ENCODE data around the gene NPEPL1. TPM values are rescaled to one million over a fixed set of nuclear protein-coding genes. Genes with fewer than 3 reads are reported as not detected.

Gene NPEPL1
- total and polyA plus RNA-seq, 8 donors: 25.1 to 44.4 (median 33.3) TPM

DNA sequence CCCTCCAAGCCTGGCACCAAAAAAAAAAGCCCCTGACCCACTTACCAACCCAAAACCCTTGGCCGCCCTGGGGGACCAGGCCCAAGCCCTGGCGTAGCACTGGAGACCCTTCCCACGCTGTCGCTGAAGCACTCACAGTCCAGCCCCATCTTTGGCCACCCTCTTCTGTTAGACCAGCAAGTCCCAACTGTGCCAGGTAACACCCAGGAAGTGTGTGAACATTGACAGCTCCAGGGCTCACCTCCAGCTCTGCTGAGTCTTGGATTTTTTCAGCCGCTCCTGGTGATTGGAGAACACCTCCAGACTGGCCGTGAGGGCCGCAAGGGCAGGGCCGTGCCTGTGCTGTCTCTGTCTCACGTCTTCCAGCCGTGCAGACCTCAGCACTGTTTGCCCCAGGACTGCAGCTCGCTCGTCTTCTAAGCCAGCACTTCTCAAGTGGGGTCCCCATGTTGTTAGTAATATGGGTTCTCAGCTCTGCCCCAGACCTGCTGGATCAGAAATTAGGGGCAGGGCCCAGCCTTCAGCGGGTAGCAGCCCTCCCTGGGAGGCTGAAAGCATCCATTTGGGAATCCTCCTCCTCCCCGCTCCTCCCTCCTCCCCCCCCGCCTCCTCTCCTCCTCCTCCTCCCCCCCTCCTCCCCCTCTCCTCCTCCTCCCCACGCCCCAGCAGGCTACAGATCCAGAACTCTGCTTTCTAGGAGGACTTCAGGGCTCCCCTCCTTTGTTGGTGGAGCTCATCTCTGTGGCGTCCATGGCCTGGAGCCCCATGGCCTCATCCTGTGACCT, 18.1 kb downstream of the NPEPL1 start:
- Histone ChIP-seq H3K27me3 (no peaks in the 10 kb centered on the region), H3K4me3 (no peak overlapping the region), H3K36me3 (peaks cover 0 to 40% of the 10 kb centered on the region in 2 donors), H3K9me3 (no peaks in the 10 kb centered on the region), H3K4me1 (no peaks in the 10 kb centered on the region), H3K27ac (no peak overlapping the region)
- TF ChIP-seq, protein P1, sequence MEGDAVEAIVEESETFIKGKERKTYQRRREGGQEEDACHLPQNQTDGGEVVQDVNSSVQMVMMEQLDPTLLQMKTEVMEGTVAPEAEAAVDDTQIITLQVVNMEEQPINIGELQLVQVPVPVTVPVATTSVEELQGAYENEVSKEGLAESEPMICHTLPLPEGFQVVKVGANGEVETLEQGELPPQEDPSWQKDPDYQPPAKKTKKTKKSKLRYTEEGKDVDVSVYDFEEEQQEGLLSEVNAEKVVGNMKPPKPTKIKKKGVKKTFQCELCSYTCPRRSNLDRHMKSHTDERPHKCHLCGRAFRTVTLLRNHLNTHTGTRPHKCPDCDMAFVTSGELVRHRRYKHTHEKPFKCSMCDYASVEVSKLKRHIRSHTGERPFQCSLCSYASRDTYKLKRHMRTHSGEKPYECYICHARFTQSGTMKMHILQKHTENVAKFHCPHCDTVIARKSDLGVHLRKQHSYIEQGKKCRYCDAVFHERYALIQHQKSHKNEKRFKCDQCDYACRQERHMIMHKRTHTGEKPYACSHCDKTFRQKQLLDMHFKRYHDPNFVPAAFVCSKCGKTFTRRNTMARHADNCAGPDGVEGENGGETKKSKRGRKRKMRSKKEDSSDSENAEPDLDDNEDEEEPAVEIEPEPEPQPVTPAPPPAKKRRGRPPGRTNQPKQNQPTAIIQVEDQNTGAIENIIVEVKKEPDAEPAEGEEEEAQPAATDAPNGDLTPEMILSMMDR (IDR thresholded peaks at IDR 0.05): no peak
- intact Hi-C loops (cut with DNase I): no loop called here
- DNase-seq: peak in 2 of 4 donors; percentile 8 to 56
- ATAC-seq: no peak

DNA sequence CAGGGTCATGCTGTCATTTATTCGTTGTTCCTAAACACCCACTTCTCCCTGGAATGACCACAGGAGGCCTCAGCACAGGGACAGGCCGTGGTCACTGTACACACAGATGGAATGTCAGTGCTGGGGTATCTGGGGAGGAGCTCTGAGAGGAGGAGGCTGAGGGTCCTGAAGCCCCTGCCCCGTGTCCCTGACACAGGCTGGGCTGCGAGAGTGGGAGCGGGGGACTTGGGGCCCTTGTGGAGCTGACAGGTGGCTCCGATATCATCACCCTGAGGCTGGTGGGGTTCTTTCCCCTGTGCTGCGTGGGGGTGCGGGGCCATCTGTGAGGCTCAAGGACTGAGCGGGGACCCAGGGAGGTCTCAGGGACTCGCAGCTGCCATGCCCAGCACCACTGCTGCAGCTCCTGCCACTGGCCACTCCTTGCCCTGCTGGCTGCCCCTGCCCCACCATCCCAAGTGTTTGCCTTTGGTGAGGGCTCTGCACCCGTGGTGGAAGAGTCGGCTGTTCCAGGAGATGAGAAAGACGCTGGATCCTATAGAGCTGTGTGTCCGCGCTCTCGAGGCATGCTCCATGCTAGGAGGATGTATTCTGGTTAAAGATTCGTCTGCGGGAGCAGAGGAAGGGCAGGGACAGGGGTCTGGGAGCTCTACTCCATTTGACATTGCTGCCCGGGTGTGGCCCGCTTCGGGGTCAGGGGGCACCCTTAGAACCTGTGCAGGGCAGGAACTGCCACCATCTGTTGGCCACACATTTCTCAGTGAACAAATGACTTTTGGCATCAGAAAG, 18.9 kb downstream of the NPEPL1 start:
- no peak overlapping the region for H3K4me3 ChIP-seq
- H3K27me3 ChIP-seq: no peaks in the 10 kb centered on the region
- no peaks in the 10 kb centered on the region for H3K4me1 ChIP-seq
- ATAC-seq (no peak), DNase-seq (peak in 2 of 4 donors; percentile 14 to 66)
- H3K27ac ChIP-seq: no peak overlapping the region
- H3K9me3 ChIP-seq: no peaks in the 10 kb centered on the region
- TF ChIP-seq, protein P1 (IDR thresholded peaks at IDR 0.05): no peak
- intact Hi-C loops (cut with DNase I): no loop called here
- H3K36me3 ChIP-seq: peaks cover 0 to 46% of the 10 kb centered on the region in 2 donors

DNA sequence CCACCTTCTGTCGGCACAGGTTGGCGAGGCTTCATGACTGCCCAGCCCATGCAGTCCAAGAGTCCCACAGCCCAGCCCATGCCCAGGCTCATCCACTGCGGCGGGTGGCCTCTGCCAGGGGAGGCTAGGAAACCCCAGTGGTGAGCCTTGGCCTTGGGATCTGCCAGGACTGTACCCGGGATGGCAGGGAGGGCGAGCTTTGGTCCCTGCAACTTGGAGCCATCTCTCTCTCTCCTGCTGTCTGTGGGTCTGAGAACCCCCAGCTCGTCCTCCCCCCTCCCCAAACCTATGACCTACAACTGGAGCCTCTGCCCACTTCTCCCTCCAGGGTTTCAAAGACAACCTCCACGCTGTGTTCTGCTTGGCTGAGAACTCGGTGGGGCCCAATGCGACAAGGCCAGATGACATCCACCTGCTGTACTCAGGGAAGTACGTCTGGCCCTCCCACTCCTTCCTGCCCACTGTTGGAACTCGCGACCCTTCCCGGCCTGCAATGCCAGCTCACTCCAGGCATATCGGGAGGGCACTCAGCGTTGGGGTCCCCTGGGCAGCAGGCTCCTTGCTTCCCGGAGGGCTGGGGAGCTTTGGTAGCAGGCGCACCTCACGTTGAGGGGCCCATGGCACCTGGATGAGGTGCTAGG, 19.7 kb downstream of the NPEPL1 start:
- Histone ChIP-seq H3K9me3 (no peaks in the 10 kb centered on the region), H3K4me1 (no peaks in the 10 kb centered on the region), H3K27ac (no peak overlapping the region), H3K4me3 (no peak overlapping the region), H3K27me3 (no peaks in the 10 kb centered on the region), H3K36me3 (peaks cover 0 to 41% of the 10 kb centered on the region in 2 donors)
- intact Hi-C loops (cut with DNase I): no loop called here
- ATAC-seq (no peak), DNase-seq (peak in 2 of 4 donors; percentile 23 to 67)
- TF ChIP-seq, protein P1 (IDR thresholded peaks at IDR 0.05): no peak

DNA sequence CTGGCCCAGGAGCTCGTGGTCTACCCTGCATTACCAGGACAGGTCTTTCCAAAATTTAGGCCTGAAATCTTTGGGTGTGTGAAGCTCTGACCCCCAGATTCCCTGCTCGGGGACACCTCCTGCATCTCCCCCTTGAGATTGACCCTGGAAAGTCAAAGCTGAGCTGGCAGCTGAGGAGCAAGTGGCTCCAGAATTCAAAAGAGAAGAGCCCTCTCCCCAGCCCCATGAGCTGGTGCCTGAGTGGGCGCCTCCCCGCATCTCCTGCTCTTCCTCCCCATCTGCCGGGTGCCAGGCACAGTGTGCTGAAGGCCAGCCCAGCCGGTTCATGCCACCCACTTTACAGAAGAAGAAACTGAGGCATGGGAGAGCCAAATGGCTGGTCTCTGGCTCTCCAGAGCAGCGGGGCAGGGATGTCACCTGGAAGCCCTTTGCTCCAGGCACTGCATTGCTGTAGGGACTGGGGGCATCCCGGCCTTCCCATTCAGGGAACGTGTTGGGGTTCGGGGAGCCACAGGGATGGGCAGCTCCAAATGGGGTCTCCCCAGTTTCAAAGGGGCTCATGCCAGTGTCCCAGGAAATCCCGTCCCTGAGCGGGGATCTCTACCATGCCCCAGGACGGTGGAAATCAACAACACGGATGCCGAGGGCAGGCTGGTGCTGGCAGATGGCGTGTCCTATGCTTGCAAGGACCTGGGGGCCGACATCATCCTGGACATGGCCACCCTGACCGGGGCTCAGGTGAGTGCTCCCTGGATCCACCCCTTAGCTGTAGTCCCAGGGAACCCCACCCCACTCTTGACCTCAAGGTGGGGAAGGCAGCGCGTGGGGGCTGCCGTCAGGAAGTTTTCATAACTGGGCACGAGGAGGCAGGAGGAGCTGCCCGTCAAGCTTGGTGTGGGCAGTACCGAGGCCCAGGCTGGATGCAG, 20.5 kb downstream of the NPEPL1 start:
- intact Hi-C loops (cut with DNase I): no loop called here
- no peaks in the 10 kb centered on the region for H3K9me3 ChIP-seq
- H3K4me1 ChIP-seq: no peaks in the 10 kb centered on the region
- TF ChIP-seq, protein P1 (IDR thresholded peaks at IDR 0.05): no peak
- H3K36me3 ChIP-seq: peaks cover 0 to 40% of the 10 kb centered on the region in 2 donors
- peak in 2 of 4 donors; percentile 32 to 42 for DNase-seq
- H3K27ac ChIP-seq: no peak overlapping the region
- no peaks in the 10 kb centered on the region for H3K27me3 ChIP-seq
- ATAC-seq: no peak
- H3K4me3 ChIP-seq: no peak overlapping the region

Measured in left lung (tissue), 10 donors.